Stimulated activated CD8-positive, alpha-beta memory T cell treated with anti-CD3 and anti-CD28 coated beads, Interleukin-4, amount 100 ng/mL, for 24 hours (primary cell): ENCODE results near the gene GNB1L.

Experiments used
- DNase-seq: peaks from one replicate; pipeline ENCODE4 v3.0.0-alpha.2; 2020; ENCODE audit warnings: low read depth

The GNB1L gene

DNA sequence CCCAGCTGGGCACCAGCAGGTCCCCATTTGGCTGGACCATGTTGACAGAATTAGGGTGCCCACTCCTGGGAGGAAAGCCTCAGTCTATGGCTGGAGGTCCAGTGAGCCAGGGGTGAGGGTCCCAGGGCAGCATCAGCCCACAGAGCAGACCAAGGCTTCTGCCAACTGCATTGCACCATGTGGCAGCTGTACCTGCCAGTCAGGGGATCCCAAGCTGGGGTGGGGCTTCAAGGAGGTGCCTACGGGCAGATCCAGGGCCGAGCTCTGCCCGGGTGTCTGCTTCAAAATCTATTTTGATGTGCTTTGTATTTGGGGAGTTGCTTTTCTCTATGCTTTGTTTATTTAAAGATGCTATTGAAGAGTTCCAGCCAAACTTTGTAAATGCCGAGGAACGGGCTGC, 120.9 kb downstream of the GNB1L start:
- DNase-seq, result no peak
